Activated T-cell treated with anti-CD3 and anti-CD28 coated beads for 48 hours (primary cell): ENCODE measurements around the gene SLFN12.
"Not testable (repeated sequence)": the region's sequence is repeated elsewhere in the genome, so short reads cannot be mapped to it uniquely, and the experiment has no call there.

ENCODE experiments used
- DNase-seq: peaks from one replicate; pipeline ENCODE4 v3.0.0-alpha.2; 2020; ENCODE audit warnings: low read depth

The SLFN12 gene

DNA sequence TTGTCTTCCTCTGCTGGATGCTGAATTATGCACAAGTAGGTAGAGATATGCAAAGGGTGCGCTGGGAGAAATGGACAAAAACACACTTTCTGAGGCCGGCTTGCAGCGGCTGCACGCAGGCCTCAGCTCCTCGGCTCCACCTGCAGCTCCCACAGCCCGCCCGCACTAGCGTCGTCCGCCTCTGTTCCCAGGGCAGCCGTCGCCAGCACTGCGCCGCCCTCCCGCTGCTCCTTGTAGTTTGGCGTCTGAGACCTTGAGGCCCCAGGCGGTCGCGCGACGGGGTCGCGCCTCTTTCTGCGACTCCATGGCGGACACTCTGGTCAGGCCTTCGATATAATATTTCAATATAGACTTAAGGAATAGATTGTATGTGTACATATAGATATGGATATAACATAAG, 24.8 kb downstream of the SLFN12 start:
- no peak for DNase-seq

DNA sequence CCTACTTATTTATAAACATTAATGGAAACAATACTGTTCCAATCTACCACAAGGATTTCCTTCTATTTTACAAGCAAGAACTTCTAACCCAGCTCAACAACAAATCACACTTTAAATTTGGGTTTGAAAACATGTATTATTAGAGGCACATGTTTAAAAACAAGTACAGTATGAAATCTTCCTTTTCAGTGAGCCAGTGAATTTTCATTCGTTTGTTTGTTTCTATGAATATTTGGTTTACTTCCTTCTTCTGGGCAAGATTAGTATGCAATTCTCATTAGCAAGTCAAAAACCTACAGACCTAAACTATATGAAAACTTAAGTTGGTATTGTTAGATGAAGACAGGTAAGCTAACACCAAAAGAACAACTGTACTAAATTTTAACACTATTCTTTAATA, 25.7 kb downstream of the SLFN12 start:
- DNase-seq = no peak

DNA sequence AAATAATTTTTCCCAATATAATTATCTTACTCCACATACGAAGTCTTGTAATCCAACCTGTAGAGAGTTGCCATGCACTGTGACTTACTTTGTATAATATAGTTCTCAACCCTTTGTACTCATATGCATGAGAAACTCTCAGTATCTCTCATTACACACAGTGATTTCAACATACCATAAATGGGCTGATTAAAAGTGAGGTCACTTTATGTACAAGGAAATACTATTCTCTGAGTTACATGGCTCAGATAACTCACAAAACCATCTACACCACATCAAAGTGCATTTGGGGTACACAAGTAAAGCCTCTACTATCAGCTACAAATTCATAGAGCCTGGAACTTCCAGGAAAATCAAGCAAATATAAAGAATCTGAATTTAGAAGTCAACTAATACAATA, 27.9 kb downstream of the SLFN12 start:
- DNase-seq = no peak

DNA sequence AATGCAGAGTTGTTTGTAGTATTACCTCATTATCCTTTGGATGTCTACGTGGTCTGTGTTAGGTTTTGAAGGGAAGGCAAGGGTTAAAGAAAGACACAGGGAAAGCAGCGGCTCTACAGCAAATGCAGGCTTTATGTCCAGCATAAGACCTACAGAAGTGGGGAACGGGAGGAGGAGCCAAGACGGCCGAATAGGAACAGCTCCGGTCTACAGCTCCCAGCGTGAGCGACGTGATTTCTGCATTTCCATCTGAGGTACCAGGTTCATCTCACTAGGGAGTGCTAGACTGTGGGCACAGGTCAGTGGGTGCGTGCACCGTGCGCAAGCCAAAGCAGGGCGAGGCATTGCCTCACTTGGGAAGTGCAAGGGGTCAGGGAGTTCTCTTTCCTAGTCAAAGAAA, 38.5 kb downstream of the SLFN12 start:
- not testable (repeated sequence) for DNase-seq

DNA sequence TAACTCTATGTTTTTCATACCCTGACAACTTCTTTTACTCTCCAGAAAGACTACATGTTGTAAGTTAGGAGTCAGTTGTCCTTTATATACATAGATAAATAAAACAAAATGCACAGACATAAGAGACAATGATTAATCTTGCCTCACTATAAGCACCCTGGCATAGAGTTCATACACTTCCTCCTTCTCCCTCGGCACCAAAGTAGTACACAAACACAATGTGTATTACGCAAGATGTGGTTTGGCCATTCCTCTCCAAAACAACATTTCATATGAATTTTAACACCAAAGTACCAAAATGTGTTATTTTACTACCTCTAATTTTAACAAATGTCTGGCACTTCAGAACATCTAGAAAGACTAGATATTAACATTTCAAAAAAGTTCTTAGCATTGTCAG, 41.6 kb downstream of the SLFN12 start:
- no peak for DNase-seq

DNA sequence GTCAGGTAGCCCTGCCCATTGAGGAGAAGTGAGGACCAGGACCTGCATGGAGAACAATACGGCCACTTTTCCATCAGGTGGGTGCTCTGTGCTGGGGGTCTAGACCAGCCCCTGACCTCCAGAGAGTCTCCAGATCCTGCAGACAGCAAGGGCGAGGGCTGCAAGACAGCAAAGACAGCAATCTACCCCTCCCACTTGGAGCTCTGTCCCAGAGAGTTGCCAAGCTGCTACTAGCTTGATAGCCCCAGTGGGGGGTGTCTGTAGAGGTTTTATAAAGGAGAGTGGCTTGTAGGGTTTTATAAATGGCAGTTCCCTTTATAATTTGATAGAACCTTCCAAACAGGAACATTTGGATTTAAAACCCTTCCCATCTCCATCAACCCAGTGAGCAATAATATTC, 42.1 kb downstream of the SLFN12 start:
- no peak for DNase-seq

DNA sequence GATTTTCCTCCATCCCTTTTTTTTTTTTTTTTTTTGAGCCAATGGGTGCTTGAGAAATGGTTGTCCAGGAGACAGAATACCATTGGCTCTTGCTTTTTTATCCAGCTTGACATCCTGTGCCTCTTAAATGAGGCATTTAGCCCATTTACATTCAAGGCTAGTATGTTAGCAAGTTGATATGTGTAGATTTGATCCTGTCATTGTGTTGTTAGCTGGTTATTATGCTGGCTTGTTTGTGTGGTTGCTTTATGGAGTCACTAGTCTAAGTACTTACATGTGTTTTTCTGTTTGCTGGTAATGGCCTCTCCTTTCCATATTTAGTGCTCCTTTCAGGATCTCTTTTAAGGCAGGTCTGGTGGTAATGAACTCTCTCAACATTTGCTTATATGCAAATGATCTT, 44.8 kb downstream of the SLFN12 start:
- DNase-seq = no peak

DNA sequence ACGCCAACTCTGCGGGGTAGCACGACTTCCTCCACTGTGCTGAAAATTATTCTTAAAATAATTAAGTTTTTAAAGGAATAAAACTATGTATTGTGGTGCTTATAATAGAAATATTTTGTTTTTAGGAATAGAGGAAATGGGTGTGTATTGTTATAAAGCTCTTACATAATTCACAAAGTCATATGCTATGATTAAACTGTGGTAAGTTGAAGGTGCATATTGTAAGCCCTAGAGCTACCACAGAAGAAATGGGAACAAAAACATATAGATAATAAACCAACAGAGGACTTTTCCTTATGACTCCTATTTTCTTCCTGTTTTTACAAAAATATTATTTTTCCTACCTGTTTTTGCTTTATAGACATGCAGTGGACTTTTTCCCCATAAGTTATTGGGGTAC, 54.6 kb downstream of the SLFN12 start:
- no peak for DNase-seq

DNA sequence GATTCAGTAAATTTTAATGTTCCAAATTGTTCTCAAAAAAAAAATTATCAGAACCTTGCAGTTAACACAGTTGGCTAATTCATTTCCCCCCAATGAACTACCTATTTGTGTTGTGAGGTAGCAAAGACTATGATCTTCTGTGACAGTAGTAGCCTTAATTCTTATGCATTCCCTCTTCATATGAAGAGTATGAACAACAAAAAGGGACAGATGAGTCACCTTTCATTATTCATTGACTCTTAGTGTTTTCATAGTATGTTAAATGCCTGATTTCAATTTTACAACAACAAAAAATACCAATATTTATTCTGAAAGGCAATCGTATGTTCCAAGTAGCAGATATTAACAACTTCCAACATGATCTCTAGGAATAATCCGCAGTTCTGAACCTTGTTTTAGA, 55.2 kb downstream of the SLFN12 start:
- no peak for DNase-seq

DNA sequence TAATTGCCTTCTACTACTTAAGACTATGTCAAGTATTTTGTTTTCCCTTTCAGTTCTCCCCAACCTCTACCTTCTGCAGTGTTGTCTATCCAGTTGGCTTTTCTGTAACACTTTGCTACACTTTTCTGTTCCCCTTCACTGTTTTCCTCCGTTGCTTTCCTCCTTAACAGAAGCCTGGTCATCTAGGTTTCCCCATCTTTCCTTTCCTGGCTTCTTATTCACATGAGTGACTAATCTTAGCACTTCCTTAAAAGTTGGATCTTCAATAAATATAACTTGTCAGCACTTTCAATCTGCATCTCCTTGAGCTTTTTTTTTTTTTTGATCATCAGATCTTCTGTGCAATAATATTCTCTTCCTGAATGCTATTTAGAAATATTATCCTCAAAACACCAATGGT, 56.1 kb downstream of the SLFN12 start:
- DNase-seq = no peak

DNA sequence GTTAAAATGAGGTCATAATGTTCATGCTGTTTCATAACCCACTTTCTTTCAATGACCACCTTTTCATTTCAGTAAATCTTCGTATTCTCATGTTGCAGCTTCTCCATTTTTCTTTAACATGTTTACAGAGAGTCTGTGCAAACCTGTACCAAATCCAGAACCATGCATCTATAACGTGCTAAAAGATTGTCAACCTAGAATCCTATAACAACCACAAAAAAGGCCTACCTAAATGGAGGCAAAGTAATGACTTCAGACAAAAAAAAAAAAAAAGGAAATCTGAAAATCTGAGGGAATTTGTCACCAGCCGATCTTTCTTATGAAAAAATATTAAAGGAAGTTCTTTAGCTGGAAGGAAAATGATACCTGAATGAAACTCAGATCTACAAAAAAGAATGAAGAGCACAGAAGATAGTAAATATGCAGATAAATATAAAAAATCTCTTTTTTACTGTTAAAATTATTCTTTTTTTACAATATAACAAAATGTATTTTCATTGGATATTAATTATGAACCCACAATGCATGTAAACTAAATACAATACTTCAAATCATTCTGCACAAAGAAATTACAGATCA, 57.4 kb downstream of the SLFN12 start:
- DNase-seq = no peak

DNA sequence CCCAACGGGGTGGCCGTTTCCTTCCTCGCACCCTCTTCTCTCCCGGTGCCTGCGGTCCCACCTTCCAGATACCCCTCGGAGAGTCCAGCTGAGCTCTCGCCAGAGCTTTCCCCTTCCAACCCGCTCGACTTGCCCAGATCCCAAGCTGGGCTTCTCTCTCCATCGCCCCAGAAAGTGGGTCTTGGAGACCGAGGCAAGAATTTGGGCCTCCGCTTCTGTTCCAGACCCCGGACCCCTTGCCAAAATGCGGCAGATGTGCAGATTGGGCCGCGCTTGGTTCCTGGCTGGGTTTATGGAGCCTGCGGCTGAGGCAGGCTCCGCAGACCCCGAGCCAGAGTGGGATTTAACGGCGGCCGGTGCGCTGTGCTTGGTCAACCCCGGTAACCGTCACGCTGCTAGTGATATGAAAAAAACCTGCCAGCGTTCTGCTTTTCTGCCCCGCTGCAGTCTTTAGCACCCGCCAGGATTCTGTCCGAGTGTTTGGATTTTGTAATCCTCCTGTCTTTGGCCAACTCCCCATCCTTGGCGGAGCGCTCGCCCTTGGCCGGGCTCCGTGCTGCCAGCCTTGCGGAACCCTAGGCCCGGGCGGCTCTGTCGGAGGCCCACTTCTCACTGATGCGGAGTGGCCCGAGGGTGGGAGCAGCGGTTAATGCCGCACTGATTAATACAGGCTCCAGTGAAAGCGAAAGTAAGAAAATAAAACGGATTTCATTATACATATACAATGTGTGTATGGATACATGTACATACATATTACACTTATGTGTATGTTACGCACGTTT, 58.1 kb downstream of the SLFN12 start:
- DNase-seq = peak; percentile 55

DNA sequence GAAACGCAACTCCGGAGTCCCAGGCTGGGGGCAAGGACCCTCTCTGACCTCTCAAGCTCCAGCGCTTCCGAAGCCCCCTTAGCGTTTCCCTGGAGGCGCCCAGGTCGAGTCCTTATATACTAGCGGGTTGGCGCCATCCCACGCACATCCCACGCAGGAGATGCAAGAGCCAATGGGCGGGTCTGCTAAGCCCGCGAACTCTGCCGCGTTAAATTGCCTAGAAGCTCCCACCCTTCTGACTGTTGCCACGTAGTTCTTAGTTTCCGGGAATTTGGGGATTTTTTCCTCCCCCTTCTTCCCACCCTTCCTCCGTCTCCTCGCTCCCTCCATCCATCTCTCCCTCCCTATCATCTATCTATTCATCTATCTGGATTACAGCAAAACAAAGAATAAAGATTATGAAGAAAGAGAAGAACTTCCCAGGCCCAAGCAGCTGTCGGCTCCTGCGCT, 58.7 kb downstream of the SLFN12 start, which contains the start of gene SLFN11:
TSS of gene SLFN11 (minus strand) at position 88 of the 450 bp plus-strand sequence. CDS start 9,814 bp downstream, outside the sequence.
- DNase-seq = peak; percentile 86

DNA sequence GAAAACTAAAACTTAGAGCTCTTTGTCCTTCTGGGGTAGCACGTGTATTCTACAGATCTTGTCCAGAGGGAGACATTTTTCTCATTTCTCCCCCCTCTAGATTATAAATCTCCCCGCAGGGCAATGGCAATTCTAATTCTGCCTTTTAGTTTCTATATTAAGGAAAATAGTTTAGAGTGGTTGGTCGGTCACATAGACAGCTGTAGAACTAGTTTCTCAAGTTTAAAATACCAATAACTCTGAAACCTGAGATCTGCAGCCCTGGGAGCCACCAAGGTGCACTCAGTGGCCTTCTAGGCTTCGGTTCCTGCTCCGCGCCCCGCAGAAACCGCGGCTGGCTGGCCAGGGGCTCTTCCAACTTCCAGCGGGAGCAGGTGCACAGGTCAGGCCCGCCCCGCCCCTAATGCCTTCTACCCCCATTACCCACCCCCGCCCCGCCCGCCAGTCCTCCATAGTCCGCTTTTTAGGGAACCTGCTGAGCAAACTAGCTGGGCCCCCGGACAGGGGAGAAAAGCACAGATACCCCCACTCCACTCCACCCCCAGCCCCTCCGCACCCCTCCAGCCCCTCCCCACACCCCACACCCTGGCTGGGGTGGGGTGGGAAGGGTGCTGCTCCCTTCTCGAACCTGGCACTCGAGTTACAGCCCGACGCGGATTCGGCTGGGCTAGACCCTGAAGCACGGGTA, 59.3 kb downstream of the SLFN12 start:
- DNase-seq = peak; percentile 18

DNA sequence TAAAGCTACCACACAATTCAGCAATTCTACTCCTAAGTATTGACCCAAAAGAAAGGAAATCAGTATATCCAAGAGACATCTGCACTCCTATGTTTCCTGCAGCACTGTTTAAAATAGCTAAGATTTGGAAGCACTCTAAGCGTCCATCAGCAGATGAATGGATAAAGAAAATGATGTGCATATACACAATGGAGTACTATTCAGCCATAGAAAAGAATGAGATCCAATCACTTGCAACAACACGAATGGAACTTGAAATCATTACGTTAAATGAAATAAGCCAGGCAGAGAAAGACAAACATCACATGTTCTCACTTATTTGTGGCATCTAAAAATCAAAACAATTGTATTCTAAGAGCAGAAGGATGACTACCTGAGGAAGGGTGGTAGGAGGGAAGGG, 60.4 kb downstream of the SLFN12 start:
- no peak for DNase-seq

DNA sequence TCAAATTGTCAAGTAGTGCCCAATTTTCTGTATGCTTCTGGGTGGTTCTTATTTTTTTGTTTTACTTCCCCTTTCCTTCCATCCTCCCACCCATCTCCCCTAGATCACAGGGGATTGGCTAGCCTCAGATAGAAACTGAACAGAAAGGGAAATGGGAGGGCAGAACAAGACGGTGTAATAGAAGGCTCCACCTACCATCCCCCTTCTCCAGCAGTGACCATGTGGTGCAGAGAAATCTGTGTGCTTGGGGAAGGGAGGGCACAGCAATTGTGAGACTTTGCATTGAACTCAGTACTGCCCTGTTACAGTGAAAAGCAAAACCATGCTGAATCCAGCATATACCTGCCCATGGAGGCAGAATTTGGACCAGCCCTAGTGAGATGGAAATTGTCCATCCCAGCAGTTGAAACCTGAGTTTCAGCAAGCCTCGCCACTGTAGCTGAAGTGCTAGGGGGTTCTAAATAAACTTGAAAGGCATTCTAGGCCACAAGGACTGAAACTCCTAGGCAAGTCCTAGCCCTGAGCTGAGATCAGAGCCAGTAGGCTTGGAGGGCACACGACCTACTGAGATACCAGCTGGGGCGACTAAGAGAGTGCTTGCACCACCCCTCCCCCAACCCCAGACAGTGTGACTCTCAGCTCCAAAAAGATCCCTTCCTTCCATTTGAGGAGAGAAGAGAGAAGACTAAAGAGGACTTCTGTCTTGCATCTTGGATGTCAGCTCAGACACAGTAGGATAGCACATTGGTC, 64.0 kb downstream of the SLFN12 start:
- DNase-seq = no peak

DNA sequence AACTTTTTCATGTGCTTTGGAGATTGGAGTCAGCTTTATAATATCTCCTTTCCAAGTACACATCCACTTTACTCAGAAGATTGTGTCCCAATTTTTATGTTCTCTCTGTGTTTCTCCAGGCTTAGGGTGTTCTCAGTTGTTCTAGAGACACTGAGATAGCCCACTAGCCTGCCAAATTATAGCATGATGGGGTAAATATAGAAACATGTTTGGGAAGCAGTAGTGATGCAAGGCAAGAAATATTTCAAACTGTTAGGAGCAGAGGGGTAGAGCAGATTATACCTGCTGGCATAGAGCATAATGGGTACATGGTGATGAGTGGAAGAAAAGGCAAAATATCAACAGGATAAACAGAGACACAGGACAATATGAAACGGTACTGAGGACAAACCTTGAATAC, 71.3 kb downstream of the SLFN12 start:
- DNase-seq = no peak
